Measurements from ENCODE around the gene BANK1.

The BANK1 gene

DNA sequence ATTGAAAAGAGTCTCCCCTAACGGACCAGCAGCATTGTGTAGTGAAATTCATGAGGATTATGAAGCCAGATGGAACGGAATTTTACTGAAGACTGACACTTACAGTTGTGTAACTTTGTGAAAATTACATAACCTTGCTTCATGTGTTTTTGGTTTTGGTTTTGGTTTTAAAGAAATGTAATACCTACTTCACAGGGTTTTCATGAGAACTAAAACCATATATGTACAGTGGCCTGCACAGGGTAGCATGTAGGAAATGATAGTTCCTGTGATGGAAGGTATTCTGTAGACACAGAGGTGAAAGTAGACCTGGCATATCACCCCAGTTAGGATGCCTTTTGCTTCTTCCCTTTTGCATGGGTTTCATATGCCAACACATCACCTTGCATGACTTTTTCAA, 247.0 kb downstream of the BANK1 start:
- DNase-seq: no peak

DNA sequence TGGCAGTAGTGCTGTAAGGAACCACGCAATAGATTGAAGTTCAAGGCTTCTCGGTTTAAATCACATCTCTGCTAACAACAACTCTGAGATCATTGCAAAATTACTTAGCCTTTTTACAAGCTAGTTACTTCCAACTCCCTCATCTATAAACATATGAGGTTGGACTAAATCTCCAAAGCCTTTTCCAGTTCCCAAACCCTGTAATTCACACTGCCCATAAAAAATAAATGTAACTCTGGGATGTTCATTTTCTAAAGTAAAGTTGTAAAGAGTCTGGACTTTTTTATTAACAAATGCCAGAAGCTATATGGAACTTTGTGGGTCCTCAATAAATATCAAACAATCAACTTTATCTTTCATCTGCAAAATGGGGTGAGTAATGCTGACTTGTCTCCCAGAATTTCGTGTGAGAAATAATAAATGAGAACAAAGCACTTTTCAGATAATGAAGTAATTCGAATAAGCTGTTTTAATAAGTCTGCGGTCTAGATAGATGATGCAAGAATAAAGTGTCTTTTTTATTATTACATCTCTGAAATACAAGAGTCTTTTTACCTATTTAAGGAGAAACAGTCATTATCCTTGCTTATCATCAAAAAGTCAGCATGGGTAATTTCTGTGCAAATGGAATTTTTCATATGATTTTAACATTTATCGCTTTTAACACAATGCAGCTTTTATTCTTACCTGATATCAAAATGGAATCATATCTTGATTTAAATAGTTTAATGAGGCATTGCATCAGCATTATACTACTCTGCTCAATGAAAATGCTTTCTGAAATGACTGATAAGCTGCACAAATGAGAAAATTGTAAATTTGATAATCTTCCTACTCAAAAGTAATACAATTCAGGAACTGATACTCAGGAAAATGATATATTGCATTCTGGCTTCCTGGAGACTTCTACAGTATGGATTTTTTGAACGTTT, 252.6 kb downstream of the BANK1 start:
- DNase-seq: no peak

DNA sequence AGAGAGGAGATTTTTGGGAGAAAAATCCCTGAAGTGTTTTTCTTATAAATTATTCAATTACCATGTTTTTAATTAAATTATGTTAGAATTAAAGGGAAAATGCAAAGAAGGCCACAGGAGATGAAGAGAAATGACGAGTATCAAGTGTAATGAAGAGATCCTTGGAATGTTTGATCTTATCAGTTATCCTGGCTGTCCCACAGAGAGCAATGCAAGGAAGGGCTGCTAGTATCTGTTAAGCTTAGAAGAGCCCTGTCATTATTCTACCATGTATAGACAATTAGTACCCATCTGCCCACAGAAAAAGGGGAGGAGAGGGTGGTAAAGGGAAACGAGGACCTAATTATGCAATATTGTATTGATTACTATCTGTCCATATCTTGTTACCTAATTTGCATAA, 257.1 kb downstream of the BANK1 start:
- no peak for DNase-seq

DNA sequence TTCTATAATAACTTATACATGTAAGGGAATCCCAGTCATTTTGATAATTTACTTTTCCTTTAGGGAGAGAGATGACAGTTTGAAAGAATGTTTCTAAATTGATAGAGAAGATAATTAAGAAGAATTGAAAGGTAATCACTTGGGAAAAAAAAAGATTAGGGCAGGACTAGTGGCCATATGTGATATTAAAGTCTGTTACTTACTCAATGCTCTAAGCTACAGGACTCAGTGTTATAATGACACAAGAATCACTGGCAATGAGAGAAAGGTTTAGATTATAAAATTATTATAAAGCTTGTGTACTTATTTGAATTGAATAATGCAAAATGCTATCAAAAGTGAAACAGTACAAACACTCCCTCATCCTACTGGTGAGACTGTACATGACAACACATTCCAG, 265.3 kb downstream of the BANK1 start:
- no peak for DNase-seq

DNA sequence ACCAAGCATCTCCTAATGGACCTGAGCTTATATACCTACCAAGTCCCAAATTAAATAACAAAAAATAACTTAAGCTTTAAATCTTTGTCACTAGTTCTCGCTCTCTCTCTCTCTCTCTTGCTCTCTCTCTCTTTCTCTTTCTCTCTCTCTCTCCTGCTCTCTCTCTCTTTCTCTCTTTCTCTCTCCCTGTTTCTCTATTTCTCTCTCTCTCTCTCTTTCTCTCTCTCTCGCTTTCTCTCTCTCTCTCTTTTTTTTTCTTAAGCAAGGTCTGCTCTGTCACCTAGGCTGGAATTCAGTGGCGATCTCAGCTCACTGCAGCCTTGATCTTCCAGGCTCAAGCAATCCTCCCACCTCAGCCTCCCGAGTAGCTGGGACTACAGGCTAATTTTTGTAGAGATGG, 266.6 kb downstream of the BANK1 start:
- no peak for DNase-seq

DNA sequence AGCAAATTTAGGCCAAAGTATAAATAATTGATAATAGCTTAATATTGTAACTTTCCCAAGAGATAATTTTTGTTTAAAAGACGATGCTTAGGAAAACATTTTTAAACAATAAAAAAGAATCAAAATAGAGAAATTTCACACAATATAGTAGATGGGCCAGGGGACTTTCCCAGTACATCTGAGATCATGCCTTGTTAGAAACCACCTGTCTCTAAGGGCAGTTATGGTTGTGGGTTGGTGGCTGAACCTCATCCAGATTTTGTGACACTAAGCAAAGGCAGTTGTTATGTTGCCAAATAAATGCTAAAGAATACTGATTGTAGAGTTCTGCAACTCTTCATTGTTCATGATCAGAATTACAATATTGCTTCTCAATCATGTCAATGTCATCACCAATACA, 270.6 kb downstream of the BANK1 start:
- DNase-seq: no peak

DNA sequence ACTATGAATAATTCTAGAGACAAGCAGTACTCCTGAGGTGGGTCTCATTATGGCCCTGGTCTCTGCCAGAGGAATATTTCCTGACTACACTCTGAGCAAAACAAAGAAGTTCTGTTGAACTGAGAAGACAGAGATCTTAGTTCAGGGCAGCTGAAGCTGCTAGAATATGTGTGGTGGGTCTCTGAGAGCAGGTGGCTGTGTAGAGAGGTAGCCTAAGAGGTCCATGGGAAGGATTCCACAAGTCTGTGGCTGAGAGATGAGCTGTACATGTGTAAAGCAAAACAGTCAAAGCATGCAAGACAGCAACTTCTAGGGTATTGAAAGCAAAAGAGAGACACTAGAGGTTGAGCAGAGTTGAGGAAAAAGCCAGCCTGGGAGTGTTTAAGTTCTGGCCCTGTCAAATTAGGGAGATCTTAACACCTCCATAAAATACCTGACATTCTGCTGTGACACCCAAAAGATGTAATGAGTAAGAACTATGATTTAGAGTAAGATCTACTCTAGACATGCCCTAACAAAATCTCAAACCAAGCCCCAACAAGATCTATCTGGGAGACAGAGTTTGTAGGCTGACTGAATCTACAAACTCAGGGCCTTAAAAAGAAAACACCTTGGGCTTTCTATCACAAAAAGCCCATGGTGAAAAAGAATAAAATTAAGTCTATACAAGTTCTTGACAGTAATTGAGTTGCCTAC, 274.4 kb downstream of the BANK1 start:
- no peak for DNase-seq

DNA sequence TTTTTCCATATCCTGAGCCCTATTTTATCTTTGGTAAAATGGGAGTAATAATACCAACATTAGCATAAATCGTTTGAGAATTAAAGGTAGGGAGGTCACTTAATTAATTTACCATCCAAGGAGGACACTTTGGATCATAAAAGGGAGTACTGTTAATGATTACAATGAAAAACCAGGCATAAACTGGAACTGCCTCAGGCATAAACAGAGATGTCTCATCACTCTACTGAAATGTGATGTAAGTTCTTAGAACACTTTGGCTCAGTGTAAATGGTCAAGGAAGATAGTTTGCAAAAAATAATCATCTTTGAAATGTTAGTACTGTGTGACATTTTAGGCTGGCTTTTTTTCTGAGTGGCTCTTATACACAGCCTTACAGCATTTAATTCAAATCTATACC, 286.1 kb downstream of the BANK1 start:
- DNase-seq: no peak

DNA sequence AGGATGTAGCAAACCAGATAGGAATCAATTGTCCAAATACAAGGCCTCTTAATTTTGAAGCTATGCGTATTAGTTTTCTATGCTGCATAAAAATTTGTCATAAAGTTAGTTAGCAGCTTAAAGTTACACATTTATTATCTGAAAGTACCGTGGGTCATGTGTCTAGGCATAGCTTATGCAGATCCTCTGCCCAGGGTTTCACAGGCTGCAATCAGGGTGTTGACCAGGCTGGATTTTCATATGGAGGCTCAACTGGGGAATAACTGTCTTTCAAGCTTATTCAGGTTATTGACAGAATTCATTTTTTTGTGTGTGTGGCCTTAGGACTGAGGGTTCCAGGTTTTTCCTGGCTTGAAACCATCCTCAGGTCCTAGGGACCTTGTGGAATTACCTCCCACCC, 289.7 kb downstream of the BANK1 start:
- no peak for DNase-seq

DNA sequence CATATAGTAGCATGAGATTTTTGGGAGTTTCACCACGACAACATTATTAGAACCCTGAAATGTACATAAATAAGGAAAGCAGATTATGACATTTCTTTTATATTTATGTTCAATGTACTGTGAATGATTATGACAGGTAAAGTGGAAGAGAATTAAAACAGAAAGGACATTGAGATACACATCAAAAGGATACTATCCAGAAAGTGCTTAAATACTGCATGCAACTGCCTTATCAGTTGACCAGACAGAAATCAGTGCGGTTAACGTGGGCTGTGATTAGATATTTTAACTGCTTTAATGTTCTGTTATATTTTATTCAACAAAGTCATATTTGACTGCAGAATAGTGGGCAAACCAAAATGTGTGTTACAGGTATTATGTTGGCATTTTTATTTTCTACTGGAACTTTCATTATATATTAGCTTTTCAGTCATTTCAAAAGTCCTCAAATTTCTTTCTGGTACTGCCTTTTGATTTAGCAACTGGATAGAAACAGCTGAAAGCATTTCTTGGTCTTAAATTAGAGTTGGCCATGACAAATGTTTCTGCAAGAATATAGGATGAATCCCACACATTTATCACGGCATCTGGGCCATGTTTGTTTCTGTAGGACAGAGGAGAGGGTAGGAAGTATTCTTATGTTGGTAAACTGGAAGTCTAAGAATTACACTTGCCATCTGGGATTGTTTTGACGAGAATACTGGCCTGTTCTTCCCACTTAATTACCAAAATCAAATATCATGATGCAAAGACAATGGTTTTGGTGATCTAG, 299.5 kb downstream of the BANK1 start:
- DNase-seq: no peak

DNA sequence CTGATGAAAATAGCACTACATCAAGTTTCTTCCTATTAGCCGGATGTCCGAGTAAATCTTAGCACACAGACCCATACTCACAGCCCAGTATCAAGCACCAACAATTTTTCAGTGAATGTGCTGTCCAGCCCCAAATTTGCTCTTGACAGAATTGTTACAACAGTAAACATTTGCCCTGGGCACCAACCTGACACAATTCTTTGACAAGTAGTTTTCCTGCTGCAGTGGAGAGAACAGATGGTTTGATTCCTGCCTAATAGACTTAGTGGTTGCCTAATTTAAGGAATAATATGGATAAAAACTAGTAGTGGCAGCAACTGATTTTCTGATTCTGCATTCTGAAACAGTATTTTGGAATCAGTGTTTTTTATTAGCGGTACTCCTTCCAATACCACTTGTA, 301.1 kb downstream of the BANK1 start:
- DNase-seq: no peak

DNA sequence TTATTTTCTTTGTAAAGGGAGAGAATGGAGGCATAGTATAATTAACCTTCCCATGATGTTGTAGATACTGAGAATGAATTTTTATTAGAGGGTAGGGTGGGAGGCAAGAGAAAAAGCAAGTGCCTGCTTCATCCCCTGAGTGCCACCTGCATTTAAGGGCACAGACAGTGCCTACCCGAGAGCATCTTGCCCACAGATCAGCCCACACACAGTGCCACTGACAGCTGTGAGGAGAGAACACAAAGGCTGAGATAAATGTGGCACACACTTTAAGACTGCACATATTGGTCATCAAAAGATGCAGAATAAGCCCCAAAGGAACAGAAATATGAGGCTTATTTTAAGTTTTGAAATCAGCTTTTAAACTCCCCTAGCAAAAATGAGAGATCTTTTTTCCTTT, 304.0 kb downstream of the BANK1 start:
- no peak for DNase-seq

DNA sequence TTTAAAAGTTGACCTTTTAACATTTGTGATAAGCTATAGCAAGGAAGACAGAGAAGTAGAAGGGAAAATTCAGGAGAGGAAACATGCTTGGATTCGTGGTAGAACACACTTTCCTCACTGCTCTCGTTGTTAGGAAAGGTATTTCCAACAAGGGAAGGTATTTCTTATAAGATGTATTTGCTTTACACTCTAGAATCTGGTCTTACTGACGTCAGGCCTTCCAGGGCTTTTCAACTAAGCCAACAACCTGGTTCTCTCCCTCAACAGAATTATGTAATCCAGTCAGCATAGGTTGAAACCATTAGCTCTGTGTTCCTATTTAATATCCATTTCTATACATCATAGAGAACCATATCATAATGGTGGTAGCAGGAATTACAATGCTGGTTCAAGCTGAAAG, 312.8 kb downstream of the BANK1 start:
- no peak for DNase-seq

DNA sequence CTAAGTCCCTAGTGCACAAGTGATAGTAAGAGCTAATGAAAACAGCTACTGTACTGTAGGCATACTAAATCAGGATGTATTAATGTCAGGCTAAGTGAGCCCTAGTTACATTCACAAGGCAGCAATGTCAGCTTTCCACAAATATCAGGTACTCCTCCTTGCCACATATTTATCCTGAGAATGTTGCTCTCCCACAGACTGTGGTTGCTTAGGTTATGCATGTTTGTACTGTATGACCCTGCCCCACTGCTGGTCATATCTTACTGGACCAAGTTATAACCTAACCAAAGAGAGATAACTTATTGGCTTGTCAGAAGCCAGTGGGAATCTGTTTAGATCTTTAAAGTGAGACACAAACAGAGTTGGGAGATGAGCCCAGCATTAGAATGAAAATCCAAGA, 313.7 kb downstream of the BANK1 start:
- DNase-seq: no peak

DNA sequence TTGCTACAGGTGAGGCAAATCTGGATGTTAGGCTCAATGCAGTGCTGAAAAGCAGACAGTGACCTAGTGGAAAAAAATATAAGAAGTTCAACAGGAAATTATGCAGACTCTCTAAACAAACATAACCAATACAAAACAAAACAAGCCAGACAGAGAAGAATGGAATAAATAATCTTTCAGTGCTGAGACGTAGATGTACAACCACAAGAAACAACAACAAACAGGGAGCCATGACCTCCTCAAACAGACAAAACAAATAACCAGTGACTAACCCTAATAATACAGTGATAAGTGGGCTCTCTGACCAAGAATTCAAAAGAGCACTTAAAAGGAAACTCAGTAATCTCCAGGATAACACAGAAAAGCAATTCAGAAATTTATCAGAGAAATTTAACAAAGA, 315.5 kb downstream of the BANK1 start:
- DNase-seq: no peak

DNA sequence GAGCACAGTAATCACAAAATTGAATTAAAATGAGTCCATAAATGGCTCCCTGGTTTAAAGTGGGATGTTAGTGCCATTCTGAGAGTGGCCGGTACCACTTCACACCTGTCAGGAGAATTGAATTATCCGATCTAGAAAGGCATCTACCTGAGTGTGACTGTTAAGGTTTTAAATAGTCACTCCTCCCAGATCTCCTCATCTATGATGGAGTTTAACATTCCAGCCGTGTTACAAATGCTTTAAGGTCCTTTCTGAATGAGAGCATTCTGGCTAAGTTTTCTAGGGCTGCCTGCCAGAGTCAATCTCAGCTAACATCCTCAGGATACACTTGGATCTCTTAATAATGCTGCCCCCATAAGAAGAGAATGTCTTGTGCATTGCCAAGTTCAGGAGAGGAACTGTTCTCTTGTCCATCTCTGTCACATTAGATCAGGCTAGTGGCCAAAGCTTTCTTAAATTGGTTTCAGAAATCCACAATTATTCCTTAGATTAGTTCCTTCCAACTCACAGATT, 323.6 kb downstream of the BANK1 start:
- no peak for DNase-seq

DNA sequence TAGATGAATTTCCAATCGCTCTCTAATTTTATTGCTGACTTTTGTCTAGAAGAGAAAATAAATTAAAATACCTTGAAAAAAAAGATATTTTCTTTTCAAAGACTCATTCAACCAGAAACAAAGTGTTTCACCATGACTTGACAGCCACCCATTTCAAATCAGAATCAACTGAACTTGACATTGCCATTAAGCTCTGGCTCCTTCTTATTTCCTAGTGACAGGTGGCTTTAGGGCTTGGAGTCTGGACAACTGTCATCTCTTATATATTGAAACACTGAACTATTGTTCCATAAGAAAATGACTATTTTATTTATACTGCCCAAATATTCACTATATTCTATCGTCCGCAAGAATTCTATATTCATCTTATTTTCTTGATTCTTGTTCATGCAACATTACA, 325.6 kb downstream of the BANK1 start:
- no peak for DNase-seq

DNA sequence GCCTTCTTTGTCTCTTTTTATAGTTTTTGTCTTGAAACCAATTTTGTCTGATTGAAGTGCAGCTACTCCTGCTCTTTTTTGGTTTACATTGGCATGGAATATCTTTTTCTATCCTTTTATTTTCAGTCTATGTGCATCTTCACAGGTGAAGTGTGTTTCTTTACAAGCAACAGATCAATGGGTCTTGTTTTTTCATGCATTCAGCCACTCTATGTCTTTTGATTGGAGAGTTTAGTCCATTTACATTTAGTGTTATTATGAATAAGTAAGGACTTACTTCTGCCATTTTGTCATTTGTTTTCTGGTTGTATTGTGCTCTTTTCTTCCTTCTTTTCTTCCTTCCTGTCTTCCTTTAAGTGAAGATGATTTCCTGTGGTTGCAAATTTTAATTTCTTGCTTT, 330.3 kb downstream of the BANK1 start:
- no peak for DNase-seq

Measured in DMS 273 treated with DMSO at 0.1 percent for 48 hours (cell line).